ENCODE measurements around the gene RUBCN. TPM values are rescaled to one million over a fixed set of nuclear protein-coding genes. Genes with fewer than 3 reads are reported as not detected.
"Not testable (repeated sequence)": the region's sequence is repeated elsewhere in the genome, so short reads cannot be mapped to it uniquely, and the experiment has no call there.

The RUBCN gene
- total RNA-seq, 1 experiment from 2014 or later: 42.9 TPM

DNA sequence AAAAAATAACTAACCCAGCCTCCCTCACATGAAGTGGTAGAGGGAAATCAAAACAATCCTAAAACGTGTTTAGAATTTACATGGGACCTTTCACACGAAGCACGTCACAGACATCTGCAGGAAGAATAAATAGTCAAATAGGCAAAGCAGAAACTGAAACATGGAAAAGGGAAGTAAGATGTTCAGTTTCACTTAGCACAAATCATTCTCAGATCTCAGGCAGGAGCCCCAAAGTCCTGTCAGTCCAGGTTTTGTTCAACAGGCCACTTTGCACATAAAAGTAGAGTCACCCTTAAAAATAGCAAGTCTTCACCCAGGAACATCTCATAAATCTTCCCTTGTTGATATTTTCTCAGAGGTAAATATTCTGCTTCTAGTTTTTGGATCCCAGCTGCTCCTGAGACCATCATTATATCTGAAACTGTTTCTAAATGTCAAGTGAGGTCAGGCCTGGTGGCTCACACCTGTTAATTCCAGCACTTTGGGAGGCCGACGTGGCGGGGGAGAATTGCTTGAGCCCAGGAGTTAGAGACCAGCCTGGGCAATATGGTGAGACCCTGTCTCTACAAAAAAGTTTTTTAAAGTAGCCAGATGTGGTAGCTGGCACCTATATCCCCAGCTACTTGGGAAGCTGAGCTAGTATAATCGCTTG is 1.9 kb downstream of the RUBCN start:
- no peak for DNase-seq (ENCODE audit: low read depth)

DNA sequence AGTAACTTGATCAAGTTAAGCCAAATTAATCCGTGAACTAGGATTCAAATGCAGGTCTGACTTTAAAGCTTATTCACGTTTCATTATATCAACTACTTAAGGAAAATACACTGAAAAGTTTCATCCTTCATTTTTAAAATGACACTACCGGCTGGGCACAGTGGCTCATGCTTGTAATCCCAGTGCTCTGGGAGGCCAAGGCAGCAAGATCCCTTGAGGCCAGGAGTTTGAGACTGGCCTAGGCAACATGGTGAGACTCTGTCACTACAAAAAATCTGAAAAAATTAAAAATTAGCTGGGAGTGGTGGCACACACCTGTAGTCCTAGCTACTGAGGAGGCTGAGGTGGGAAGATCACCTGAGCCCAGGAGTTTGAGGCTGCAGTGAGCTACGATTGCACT is 3.7 kb downstream of the RUBCN start:
- no peak for DNase-seq (ENCODE audit: low read depth)

GRCh38 chr3:197731483-197731882 is 5.2 kb downstream of the RUBCN start:
- DNase-seq (ENCODE audit: low read depth): not testable (repeated sequence)

GRCh38 chr3:197730770-197731169 is 5.9 kb downstream of the RUBCN start:
- DNase-seq (ENCODE audit: low read depth): not testable (repeated sequence)

- DNase-seq (ENCODE audit: low read depth): peak; percentile 97
Observed at GRCh38 chr3:197730200-197730599, 6.5 kb downstream of the RUBCN start.

GRCh38 chr3:197728487-197728886 is 8.2 kb downstream of the RUBCN start:
- no peak for DNase-seq (ENCODE audit: low read depth)

DNA sequence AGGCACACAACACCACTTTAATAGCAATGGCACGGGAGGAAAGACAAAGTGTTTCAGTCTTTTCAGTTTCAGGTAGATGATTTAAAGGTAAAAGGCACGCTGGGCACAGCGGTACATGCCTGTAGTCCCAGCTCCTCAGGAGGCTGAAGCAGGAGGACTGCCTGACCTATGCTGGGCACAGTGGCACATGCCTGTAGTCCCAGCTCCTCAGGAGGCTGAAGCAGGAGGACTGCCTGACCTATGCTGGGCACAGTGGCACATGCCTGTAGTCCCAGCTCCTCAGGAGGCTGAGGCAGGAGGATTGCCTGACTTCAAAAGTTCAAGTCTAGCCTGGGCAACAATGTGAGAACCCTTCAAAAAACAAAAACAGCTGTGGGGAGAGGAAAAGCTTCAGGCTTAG is 8.8 kb downstream of the RUBCN start:
- DNase-seq (ENCODE audit: low read depth): not testable (repeated sequence)

DNA sequence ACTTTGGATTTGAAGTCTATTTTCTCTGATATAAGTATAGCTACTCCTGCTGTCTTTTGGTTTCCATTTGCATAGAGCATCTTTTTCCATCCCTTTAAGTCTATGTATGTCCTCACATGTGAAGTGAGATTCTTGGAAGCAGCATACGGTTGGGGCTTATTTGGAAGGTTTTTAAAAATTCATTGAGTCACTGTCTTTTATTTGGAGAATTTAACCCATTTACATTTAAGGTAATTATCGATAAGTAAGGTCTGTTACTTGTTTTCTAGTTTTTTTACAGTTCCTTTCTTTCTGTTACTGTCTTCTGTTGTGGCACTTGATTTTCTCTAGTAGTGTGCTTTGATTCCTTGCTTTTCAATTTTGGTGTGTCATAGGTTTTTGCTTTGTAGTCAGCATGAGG is 14.0 kb downstream of the RUBCN start:
- DNase-seq (ENCODE audit: low read depth): no peak

GRCh38 chr3:197720694-197721093 is 16.0 kb downstream of the RUBCN start:
- DNase-seq (ENCODE audit: low read depth): no peak

DNA sequence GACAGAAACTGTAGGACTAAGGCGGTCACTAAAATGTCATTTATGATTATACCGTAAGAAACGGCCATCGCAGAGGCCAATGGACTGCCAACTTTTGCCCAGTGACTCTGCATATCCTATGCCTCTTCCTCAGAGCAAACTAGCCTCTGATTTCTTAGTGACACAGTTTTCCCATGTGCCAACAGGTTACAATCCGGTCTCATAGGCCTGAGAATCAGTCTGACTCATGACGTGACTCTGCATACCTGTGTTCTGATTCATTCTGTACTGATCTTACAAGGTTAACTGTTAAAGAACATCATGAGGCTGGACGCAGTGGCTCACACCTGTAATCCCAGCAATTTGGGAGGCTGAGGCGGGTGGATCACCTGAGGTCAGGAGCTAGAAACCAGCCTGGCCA is 17.8 kb downstream of the RUBCN start:
- peak; percentile 96 for DNase-seq (ENCODE audit: low read depth)

- DNase-seq (ENCODE audit: low read depth): no peak
Observed at GRCh38 chr3:197714251-197714650, 22.5 kb downstream of the RUBCN start.

DNA sequence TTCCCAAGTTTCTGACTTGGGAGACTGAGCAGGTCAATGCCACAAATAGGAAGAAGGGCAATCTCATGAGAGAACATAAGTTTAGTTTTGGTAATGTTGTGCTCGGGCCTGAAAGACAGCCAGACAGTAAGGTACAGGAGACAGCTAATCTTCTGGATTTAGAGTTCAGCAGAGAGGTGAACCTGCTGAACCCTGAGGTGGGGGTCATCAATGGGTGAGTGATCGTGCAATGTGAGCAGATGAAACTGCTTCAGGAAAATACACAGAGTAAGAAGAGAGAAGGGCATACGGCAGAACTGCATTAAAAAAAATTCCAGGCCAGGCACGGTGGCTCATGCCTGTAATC is 23.3 kb downstream of the RUBCN start:
- no peak for DNase-seq (ENCODE audit: low read depth)

GRCh38 chr3:197711973-197712707 is 24.6 kb downstream of the RUBCN start:
- peak; percentile 99 for DNase-seq (ENCODE audit: low read depth)

DNA sequence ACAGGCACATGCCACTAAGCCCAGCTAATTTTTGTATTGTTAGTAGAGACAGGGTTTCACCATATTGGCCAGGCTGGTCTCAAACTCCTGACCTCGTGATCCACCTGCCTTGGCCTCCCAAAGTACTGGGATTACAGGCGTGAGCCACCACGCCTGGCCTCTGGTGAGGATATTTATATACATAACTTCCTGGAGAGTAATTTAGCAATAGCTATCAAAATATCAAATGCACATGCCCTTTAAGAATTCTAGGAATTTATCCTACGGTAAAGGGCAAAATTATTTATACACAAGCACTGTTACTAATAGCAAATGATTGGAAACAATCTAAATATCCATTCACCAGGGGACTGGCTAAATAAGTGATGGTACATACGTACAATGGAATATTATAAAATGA is 25.7 kb downstream of the RUBCN start:
- DNase-seq (ENCODE audit: low read depth): not testable (repeated sequence)

GRCh38 chr3:197709135-197709534 is 27.6 kb downstream of the RUBCN start:
- DNase-seq (ENCODE audit: low read depth): no peak

GRCh38 chr3:197706658-197707057 is 30.0 kb downstream of the RUBCN start:
- DNase-seq (ENCODE audit: low read depth): no peak

DNA sequence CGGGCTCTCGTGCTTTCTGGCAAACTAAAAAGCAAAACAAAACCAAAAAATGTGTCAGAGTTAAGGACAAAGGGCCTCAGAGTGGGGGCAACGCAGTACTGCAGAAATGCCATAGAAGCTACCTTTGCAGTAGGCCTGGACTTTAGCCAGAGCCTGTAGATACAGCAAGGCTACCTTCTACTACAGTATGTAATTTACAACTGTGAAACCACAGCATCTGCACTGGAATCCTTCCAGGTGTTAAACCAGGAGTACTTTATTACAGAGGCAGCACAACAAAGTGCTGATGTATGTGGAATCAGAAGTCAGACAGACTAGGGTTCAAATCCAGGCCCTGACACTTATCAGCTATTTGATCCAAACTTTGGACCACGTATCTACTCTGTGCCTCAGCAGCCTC is 34.9 kb downstream of the RUBCN start:
- no peak for DNase-seq (ENCODE audit: low read depth)

DNA sequence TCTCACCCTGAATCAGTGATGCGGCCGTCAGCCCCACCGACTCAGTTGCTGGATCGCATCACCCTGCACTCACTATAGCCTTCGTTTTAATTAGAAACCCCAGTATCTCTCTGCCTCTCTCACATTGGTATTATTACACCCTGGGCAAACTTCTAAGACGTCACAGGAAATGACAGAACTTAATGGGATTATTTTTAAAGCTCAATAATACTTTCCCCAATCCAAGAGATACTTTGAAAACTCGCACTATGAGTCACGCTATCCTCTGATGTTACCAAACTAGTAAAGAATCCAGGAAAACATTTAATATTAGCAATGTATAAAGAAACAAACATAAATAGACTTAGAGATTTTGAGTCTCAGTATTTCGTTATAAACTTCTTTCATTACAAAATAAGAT is 36.6 kb downstream of the RUBCN start:
- DNase-seq (ENCODE audit: low read depth): no peak

GRCh38 chr3:197697355-197697754 is 39.3 kb downstream of the RUBCN start:
- no peak for DNase-seq (ENCODE audit: low read depth)

DNA sequence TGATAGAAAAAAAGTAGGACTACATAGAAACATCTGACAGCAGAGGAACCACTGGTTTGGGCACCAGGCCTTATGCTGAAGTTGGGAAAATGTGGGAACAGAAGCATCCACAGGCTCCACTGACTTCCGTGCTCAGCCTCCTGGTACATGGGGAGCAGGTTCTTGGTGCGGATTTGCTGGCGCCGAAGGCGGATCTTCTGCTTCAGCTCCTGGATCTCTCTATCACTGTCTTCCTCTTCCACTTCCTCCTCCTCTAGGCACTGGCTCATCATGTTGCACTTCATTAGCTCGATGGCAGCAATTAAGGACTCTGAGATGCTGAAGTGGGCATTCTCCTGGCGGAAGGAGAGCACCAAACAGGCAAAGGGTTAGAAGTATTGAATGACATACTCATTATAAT is 42.5 kb downstream of the RUBCN start:
- no peak for DNase-seq (ENCODE audit: low read depth)

DNA sequence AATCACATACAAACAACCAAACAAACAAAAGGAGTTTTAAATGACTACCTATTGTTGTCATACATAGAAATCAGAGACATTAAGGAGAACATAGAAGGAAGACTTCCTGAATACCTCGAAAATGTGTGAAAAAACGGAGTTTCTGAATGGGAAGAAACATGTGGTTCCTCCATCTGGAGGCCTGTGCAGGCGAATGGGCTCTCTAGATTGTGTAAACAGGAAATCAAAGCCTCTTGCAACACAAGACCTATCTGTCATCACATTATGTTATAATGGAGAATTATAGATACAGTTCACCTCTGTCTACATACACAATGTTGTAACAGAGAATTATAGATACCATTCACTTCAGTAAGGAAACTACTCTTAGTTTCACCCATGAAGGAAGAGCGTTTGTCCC is 44.1 kb downstream of the RUBCN start:
- DNase-seq (ENCODE audit: low read depth): no peak

GRCh38 chr3:197690754-197691153 is 46.0 kb downstream of the RUBCN start:
- no peak for DNase-seq (ENCODE audit: low read depth)

- DNase-seq (ENCODE audit: low read depth): no peak
Observed at GRCh38 chr3:197687570-197687969, 49.1 kb downstream of the RUBCN start.

Data from HT1080 (cell line).